ENCODE results near the gene ADORA3.

GRCh38 chr1:111488669-111489068, 14.8 kb downstream of the ADORA3 start:
- no peak for TF ChIP-seq CTCF (conservative IDR thresholded peaks at IDR 0.05; ENCODE audit: low read depth, low read length)
- no peak for TF ChIP-seq EZH2 (IDR thresholded peaks at IDR 0.05; ENCODE audit: borderline replicate concordance, low read depth, low read length, poor library complexity, severe bottlenecking)
